ENCODE measurements around the gene SLC26A9.

- TF ChIP-seq CTCF (IDR thresholded peaks at IDR 0.05) (peak; percentile 38 to 58 (median 48)), POLR2A (IDR thresholded peaks at IDR 0.05) (no peak)
Measured at GRCh38 chr1:205983925-205984725, 40.9 kb upstream of the SLC26A9 start.
